GM18907 (cell line): ENCODE data around the gene ATG14.

Experiments
- ATAC-seq: cut with Tn5 transposase; IDR thresholded peaks from one replicate; pipeline ENCODE4 v1.9.1; 2021; ENCODE audit warnings: mild to moderate bottlenecking, moderate library complexity; ENCODE audit not compliant: unreplicated experiment

ATG14 gene

DNA sequence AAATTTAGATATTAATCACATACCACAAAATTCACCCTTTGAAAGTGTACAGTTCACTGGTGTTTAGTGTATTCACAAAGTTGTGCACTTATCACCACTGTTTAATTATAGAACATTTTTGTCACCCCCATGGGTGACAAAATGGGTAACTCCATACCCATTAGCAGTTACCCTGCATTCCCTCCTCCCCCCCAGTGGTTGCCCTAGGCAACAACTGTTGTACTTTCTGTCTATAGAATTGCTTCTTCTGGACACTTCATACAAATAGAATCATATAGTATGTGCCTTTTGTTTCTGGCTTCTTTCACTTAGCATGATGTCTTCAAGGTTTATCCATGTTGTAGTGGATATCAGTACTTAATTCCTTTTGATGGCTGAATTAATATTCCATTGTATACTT lies 87.7 kb downstream of the ATG14 start:
- ATAC-seq = no peak

DNA sequence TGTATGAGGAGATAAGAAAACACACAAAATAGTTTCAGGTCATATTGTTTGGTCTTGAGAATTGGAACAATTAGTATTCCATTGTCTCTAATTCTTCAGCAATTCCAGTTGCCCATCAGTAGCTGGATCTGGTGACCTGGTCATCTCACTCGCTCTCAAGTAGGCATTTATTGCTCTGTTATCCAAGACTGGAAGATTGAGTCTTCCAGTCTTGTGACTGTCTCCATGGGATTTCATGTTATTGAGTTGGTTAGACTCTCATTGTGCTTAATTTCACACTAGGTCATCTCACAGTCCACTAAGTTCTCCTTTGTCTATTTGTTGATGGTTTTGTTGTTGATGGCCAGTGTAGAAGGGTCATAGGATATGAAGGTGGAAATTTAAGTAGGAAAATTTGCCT lies 92.9 kb downstream of the ATG14 start:
- no peak for ATAC-seq

DNA sequence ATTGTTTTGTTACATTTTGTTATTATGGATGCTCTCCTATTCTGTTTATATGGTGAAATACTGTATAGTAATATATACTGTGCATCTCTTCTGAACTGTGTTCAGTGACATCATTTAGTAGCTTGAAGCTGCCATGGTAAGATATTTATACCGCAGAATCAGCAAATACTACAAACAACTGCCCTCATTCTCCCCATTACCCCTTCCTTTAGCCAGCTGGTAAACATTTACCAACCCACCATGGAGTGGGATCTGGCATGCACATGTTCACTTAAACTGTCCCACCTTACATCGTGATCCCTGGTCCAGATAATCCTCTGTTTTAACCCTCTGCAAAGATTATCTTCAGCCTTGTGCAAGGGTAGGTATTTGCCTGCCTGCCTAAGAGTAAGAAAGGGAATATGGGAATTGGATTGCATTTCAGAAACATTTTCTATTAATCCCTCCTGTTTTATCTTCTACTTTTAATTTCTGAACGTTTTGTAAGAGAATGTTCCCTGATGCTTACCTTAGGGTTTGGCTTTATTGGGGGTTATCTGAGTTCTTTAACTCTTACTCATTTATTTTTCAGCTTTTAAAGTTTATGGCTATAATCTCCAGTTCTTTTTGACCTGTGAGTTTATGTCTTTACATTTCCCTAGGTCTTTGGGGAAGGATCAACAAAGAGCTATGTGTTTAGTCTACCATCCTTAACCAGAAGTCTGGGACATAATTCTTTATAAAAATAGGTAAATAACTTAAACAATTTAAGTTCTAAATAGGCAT lies 93.9 kb downstream of the ATG14 start:
- no peak for ATAC-seq

DNA sequence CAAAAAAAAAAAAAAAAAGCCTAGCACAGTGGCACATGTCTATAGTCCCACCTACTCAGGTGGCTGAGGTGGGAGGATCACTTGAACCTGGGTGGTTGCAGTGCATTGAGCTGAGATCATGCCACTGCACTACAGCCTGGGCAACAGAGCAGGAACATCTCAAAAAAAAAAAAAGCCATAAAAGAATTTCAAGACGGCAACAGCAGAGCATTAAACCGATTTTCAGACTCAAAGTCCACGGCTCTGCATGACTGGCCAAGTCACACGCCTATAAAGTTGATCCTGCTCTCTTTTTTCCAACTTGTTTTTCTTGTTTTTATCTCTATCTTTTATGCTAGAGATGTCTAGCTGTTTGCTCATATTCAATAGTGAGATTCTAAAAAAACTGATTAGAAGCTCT lies 95.1 kb downstream of the ATG14 start:
- no peak for ATAC-seq
